CD4-positive, CD25-positive, alpha-beta regulatory T cell (primary cell): Measurements from ENCODE around the gene SNRPB2. TPM values are rescaled to one million over a fixed set of nuclear protein-coding genes. Genes with fewer than 3 reads are reported as not detected.

ENCODE experiments used
- ATAC-seq, 2 donors: fragments of 150-1000 bp; cut with Tn5 transposase; one replicate each; pipeline ENCODE4 v1.10.0; 2021; ENCODE audit warnings: low read depth in 2 of 2, moderate number of reproducible peaks in 2 of 2, moderate library complexity in 1 of 2
- DNase-seq, 3 donors: peaks; one replicate each; pipeline versions ENCODE4 v3.0.0 to v3.0.0-alpha.2; 2012 to 2022; ENCODE audit warnings: mixed read lengths in 1 of 3
- H3K27ac ChIP-seq: one replicate; pipeline ENCODE4 v1.7.0; 2013; ENCODE audit warnings: mild to moderate bottlenecking, low read length; ENCODE audit not compliant: insufficient read depth, poor library complexity, severe bottlenecking
- H3K27me3 ChIP-seq: one replicate; pipeline ENCODE4 v1.7.0; 2013; ENCODE audit warnings: low read length; ENCODE audit not compliant: control insufficient read depth, insufficient read depth
- H3K36me3 ChIP-seq: one replicate; pipeline ENCODE4 v1.7.0; 2013; ENCODE audit warnings: mild to moderate bottlenecking, low read length, moderate library complexity; ENCODE audit not compliant: control insufficient read depth, insufficient read depth
- H3K4me1 ChIP-seq: 2 replicates; pipeline ENCODE4 v1.7.0; 2013; ENCODE audit warnings: mild to moderate bottlenecking, low read length; ENCODE audit not compliant: insufficient read depth, control insufficient read depth, poor library complexity, severe bottlenecking
- H3K4me3 ChIP-seq: one replicate; pipeline ENCODE4 v1.7.0; 2013; ENCODE audit warnings: low read depth, mild to moderate bottlenecking, low read length, moderate library complexity
- H3K9me3 ChIP-seq, 2 experiments: 1 replicate in 1 of 2; 2 replicates in 1 of 2; pipeline ENCODE4 v1.7.0; 2013; ENCODE audit warnings: low read length in 2 of 2, mild to moderate bottlenecking in 1 of 2, moderate library complexity in 1 of 2; ENCODE audit not compliant: control insufficient read depth in 2 of 2
- H3K27ac Mint-ChIP-seq, 3 donors: one replicate each; pipeline ENCODE4 v1.8.0; 2020 to 2022; ENCODE audit warnings: mild to moderate bottlenecking in 3 of 3, mixed read lengths in 3 of 3, moderate library complexity in 2 of 3
- H3K27me3 Mint-ChIP-seq: one replicate; pipeline ENCODE4 v1.8.0; 2022; ENCODE audit warnings: mild to moderate bottlenecking, mixed read lengths
- H3K36me3 Mint-ChIP-seq: one replicate; pipeline ENCODE4 v1.8.0; 2020; ENCODE audit warnings: mixed read lengths
- H3K4me1 Mint-ChIP-seq, 4 donors: one replicate each; pipeline ENCODE4 v1.8.0; 2020 to 2022; ENCODE audit warnings: mixed read lengths in 4 of 4, mild to moderate bottlenecking in 1 of 4
- H3K4me3 Mint-ChIP-seq, 4 donors: one replicate each; pipeline ENCODE4 v1.8.0; 2020 to 2022; ENCODE audit warnings: mild to moderate bottlenecking in 4 of 4, mixed read lengths in 4 of 4, moderate library complexity in 3 of 4
- H3K9me3 Mint-ChIP-seq, 7 donors: one replicate each; pipeline ENCODE4 v1.8.0; 2020 to 2022; ENCODE audit warnings: mixed read lengths in 7 of 7, mild to moderate bottlenecking in 3 of 7, moderate library complexity in 2 of 7
- polyA plus RNA-seq, 4 donors: library from polyadenylated mRNA; unstranded; fragments of 300-500 nt; fragmentation: Illumina TruSeq; gene quantifications; one replicate each; pipeline ENCODE4 v1.2.3, GENCODE V29; 2021
- total RNA-seq: library from RNA; stranded (reverse); gene quantifications from one replicate; pipeline ENCODE4 v1.2.3, GENCODE V29; 2022

Gene SNRPB2
- total RNA-seq (49.9 TPM), polyA plus RNA-seq (100 to 1,000 TPM in 2 of 4 donors, 10 to 100 TPM in 2; 71.9 to 115 (median 100) TPM)

DNA sequence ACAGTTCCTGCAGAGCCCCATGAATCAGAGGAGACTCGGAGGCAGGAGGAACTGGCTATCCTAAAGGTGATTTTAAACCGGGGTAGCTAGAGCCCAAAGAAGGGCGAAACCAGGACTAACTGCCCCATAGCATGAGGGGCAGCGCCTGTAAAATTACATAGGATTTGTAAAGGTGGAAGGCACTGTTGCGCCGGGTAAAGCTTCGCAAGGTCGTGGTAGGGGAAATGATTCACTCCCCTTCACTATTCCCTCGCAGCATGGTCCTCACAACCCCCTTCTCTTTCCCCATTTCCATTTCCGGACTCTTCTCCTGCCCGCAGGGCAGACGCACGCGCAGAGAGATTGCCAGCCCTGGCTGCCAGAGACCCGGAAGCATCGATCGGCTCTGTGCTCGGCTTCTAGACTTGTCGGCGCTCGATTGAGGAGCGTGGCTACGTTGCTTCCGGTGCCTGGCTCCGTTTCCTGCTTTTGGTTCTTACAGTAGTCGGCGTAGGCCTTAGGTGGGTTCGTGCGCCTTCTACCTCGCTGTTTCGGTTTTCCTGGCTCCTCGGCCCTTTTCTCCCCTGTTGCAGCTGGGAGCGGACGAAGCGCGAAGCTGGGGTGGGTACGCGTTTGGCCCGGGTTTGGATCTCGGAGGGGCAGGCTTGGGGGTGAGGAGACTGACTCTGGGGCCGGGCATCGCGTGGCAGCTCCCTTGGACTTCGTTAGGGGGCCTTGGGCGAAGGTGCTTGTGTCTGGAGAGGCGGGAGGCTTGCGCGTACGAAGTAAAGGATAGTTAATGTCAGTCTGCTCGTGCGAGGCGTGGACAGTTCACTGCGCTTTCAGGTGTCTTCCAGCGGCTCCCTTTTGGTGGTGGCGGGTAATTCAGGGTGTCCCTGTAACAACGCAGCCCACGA, at the start of gene SNRPB2:
Gene SNRPB2, plus strand, starts transcription at position 462 of the 896 bp plus-strand sequence. CDS start 1,677 bp downstream, outside the sequence.
- H3K27me3 ChIP-seq: peaks cover 21% of the 10 kb centered on the region
- peak within 1 kb of the TSS; percentile 99 to 100 (median 99) for H3K27ac Mint-ChIP-seq
- H3K36me3 Mint-ChIP-seq: peaks cover 41% of the 10 kb centered on the region
- peaks cover 32% of the 10 kb centered on the region for H3K27me3 Mint-ChIP-seq
- H3K27ac ChIP-seq: peak within 1 kb of the TSS; percentile 89
- peaks cover 22 to 58% (median 47%) of the 10 kb centered on the region in 4 donors for H3K4me1 Mint-ChIP-seq
- peak within 1 kb of the TSS; percentile 95 for H3K4me3 ChIP-seq
- DNase-seq (peak; percentile 85 to 97 (median 91)), ATAC-seq (peak; percentile 94 to 95)
- peaks cover 21% of the 10 kb centered on the region for H3K36me3 ChIP-seq
- no peaks in the 10 kb centered on the region for H3K9me3 ChIP-seq
- peaks cover 35% of the 10 kb centered on the region for H3K4me1 ChIP-seq
- H3K9me3 Mint-ChIP-seq: peaks cover 0 to 9% (median 4%) of the 10 kb centered on the region in 7 donors
- H3K4me3 Mint-ChIP-seq: peak within 1 kb of the TSS; percentile 96 to 100 (median 100)

DNA sequence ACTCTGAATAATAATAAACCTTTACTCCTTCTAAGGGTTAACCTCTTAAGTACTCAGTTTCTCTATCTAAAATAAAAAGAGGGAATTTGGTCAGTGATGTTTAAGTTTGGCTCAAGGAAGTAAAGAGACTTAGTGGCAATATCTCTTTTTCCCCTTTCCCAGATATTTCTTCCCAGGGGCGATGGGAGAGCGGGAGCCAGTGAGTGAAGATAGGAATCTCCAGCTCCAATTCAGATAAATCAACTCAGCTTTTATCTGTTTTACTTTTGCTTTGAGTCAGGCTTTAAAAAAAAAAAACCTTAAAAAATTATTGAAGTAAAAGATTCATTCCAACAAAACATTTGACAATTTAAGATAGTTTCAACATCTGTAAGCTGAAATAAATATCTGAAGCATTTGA, 45.4 kb upstream of the SNRPB2 start:
- no peaks in the 10 kb centered on the region for H3K4me1 Mint-ChIP-seq
- no peaks in the 10 kb centered on the region for H3K4me1 ChIP-seq
- no peak overlapping the region for H3K4me3 Mint-ChIP-seq
- no peaks in the 10 kb centered on the region for H3K36me3 ChIP-seq
- DNase-seq: no peak
- H3K9me3 Mint-ChIP-seq: peaks cover 0 to 1% (median 0%) of the 10 kb centered on the region in 7 donors
- peaks cover 6% of the 10 kb centered on the region for H3K27me3 Mint-ChIP-seq
- H3K4me3 ChIP-seq: no peak overlapping the region
- ATAC-seq: no peak
- no peak overlapping the region for H3K27ac Mint-ChIP-seq
- no peaks in the 10 kb centered on the region for H3K36me3 Mint-ChIP-seq
- no peaks in the 10 kb centered on the region for H3K9me3 ChIP-seq
- H3K27ac ChIP-seq: no peak overlapping the region
- H3K27me3 ChIP-seq: no peaks in the 10 kb centered on the region

DNA sequence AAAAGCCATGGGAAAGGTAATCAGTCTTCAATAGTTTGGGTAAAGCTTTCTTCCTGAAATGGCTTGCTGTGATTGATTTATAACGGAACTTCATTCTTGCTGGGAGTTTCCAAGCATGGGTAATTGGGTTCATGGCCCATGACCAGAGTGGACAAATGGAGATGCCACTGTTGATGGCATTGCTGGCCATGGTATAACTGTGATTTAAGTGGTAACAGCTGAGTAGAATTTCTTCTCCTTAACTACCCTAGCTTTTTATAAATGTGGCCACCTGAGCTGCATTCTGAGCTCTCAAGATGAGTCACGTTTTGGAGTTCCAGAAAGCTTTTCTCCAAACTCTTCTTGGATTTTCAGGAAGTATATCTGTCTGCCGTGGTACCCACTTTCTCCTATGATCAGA, 39.9 kb upstream of the SNRPB2 start:
- H3K27me3 Mint-ChIP-seq: peaks cover 15% of the 10 kb centered on the region
- Histone ChIP-seq H3K9me3 (no peaks in the 10 kb centered on the region), H3K27me3 (no peaks in the 10 kb centered on the region), H3K27ac (no peak overlapping the region), H3K4me3 (no peak overlapping the region), H3K36me3 (no peaks in the 10 kb centered on the region), H3K4me1 (no peaks in the 10 kb centered on the region)
- no peaks in the 10 kb centered on the region for H3K4me1 Mint-ChIP-seq
- H3K36me3 Mint-ChIP-seq: no peaks in the 10 kb centered on the region
- DNase-seq (no peak), ATAC-seq (no peak)
- H3K9me3 Mint-ChIP-seq: peaks cover 0 to 4% (median 0%) of the 10 kb centered on the region in 7 donors
- H3K4me3 Mint-ChIP-seq: no peak overlapping the region
- no peak overlapping the region for H3K27ac Mint-ChIP-seq

DNA sequence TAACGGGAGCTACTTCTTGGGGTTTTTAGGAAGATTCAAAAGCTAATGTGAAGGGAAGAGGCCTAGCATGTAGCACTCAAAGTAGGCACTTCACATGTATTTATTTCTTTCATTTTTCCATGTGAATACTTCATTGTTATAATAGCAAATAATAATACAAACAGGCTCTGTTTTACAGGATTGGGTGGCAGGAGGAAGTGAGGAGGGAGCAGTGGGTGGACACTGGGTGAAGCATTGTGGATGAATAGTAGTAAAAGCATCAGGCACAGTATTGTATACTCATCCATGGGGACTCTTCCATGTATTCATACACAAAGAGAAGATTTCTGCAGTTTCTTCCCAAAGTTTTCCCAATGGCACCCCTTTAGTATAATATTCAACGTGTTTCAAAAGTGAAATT, 38.4 kb upstream of the SNRPB2 start:
- DNase-seq: no peak
- Histone ChIP-seq H3K9me3 (no peaks in the 10 kb centered on the region), H3K36me3 (no peaks in the 10 kb centered on the region), H3K27ac (no peak overlapping the region), H3K4me3 (no peak overlapping the region), H3K4me1 (no peaks in the 10 kb centered on the region), H3K27me3 (peaks cover 3% of the 10 kb centered on the region)
- peak overlapping the region in 1 of 3 donors; percentile 15 for H3K27ac Mint-ChIP-seq
- H3K4me1 Mint-ChIP-seq: no peaks in the 10 kb centered on the region
- no peaks in the 10 kb centered on the region for H3K36me3 Mint-ChIP-seq
- H3K4me3 Mint-ChIP-seq: no peak overlapping the region
- H3K9me3 Mint-ChIP-seq: peaks cover 0 to 4% (median 0%) of the 10 kb centered on the region in 7 donors
- ATAC-seq: no peak
- H3K27me3 Mint-ChIP-seq: peaks cover 15% of the 10 kb centered on the region

DNA sequence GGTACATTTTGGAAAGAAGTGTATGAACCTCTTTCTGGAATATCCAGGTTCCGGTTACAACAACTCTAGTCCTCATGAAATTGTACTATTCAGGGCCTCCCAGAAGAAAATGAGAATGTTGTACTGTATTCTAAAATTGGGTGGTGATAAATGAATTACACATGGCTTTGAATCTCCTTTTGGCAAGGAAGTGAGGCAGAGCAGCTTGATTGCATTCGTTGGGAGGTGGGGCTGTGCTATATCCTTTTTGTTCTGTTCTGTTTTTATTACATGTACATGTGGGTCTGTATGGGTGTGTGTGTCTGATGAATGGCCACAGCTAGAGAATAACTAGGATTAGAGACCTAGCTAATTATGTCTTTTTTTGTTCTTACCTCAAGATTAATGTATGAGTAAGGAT, 37.8 kb upstream of the SNRPB2 start:
- Histone ChIP-seq H3K9me3 (no peaks in the 10 kb centered on the region), H3K4me3 (no peak overlapping the region), H3K36me3 (no peaks in the 10 kb centered on the region), H3K27me3 (peaks cover 3% of the 10 kb centered on the region), H3K27ac (no peak overlapping the region), H3K4me1 (no peaks in the 10 kb centered on the region)
- Mint-ChIP-seq H3K4me1 (no peaks in the 10 kb centered on the region), H3K27me3 (peaks cover 15% of the 10 kb centered on the region), H3K27ac (no peak overlapping the region), H3K9me3 (peaks cover 0 to 4% (median 0%) of the 10 kb centered on the region in 7 donors), H3K4me3 (no peak overlapping the region), H3K36me3 (no peaks in the 10 kb centered on the region)
- ATAC-seq (no peak), DNase-seq (no peak)

DNA sequence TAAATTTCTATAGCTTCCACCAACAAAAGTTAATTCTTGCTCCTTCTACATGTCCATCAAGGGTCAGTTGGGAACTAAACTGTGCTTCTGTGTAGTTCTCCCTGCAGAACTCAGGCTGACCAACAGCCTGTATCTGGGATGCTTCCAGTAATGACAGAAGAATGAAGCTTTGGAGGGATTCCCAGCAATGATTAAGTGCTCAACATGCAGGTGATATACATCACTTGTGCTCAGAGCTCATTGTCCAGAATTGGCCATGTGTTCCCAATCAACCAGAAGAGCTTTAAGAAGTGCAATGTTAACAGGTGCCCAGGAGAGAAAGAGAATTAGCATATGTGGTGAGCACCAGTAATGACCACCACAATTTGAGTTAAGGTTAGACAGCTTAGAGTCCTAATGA, 37.4 kb upstream of the SNRPB2 start:
- DNase-seq (no peak), ATAC-seq (no peak)
- Histone ChIP-seq H3K4me3 (no peak overlapping the region), H3K9me3 (no peaks in the 10 kb centered on the region), H3K36me3 (no peaks in the 10 kb centered on the region), H3K27ac (no peak overlapping the region), H3K27me3 (peaks cover 3% of the 10 kb centered on the region), H3K4me1 (no peaks in the 10 kb centered on the region)
- H3K36me3 Mint-ChIP-seq: no peaks in the 10 kb centered on the region
- no peak overlapping the region for H3K4me3 Mint-ChIP-seq
- no peaks in the 10 kb centered on the region for H3K4me1 Mint-ChIP-seq
- H3K27me3 Mint-ChIP-seq: peaks cover 15% of the 10 kb centered on the region
- H3K9me3 Mint-ChIP-seq: peaks cover 0 to 4% (median 0%) of the 10 kb centered on the region in 7 donors
- H3K27ac Mint-ChIP-seq: no peak overlapping the region

DNA sequence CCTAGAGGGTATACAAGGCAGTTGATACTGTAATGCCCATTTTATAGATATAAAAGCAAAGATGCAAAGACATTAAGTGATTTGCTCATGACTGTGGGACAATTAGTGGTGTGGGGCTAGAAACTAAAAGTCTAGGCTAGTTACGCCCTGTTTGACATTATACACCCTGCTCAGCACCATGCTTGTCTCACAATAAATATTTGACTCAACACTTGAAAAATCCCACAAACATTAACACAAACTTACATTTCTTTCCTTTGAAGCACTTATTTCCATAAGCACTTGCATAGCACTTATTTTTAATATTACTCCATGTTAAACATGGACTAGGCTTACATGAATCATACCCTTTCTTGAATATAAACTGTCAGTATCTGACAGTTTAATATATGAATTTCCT, 36.5 kb upstream of the SNRPB2 start:
- Mint-ChIP-seq H3K27me3 (peaks cover 12% of the 10 kb centered on the region), H3K4me1 (no peaks in the 10 kb centered on the region), H3K27ac (no peak overlapping the region), H3K36me3 (no peaks in the 10 kb centered on the region), H3K4me3 (no peak overlapping the region), H3K9me3 (peaks cover 0 to 5% (median 0%) of the 10 kb centered on the region in 7 donors)
- Histone ChIP-seq H3K4me1 (no peaks in the 10 kb centered on the region), H3K4me3 (no peak overlapping the region), H3K27me3 (peaks cover 3% of the 10 kb centered on the region), H3K9me3 (no peaks in the 10 kb centered on the region), H3K36me3 (no peaks in the 10 kb centered on the region), H3K27ac (no peak overlapping the region)
- DNase-seq (no peak), ATAC-seq (no peak)
